Peyer's patch (tissue), 4 donors: ENCODE data around the gene EDN2.

ENCODE experiments used
- POLR2A ChIP-seq, 2 donors: fragments of 450-650 bp; IDR thresholded peaks; one replicate each; pipeline ENCODE4 v1.5.1; 2017; ENCODE audit warnings: antibody characterized with exemption in 2 of 2, mild to moderate bottlenecking in 2 of 2, moderate library complexity in 2 of 2
- TF ChIP-seq, protein P1 (sequence below), 6 experiments: fragments of 450-650 bp in 4 of 6; fragments of 200-600 bp in 2 of 6; sonication (generic) in 1 of 6; IDR thresholded peaks; one replicate each; pipeline ENCODE4 v1.5.1; 2017 to 2019; ENCODE audit warnings: antibody characterized with exemption in 6 of 6, mild to moderate bottlenecking in 3 of 6, moderate library complexity in 1 of 6

DNA sequence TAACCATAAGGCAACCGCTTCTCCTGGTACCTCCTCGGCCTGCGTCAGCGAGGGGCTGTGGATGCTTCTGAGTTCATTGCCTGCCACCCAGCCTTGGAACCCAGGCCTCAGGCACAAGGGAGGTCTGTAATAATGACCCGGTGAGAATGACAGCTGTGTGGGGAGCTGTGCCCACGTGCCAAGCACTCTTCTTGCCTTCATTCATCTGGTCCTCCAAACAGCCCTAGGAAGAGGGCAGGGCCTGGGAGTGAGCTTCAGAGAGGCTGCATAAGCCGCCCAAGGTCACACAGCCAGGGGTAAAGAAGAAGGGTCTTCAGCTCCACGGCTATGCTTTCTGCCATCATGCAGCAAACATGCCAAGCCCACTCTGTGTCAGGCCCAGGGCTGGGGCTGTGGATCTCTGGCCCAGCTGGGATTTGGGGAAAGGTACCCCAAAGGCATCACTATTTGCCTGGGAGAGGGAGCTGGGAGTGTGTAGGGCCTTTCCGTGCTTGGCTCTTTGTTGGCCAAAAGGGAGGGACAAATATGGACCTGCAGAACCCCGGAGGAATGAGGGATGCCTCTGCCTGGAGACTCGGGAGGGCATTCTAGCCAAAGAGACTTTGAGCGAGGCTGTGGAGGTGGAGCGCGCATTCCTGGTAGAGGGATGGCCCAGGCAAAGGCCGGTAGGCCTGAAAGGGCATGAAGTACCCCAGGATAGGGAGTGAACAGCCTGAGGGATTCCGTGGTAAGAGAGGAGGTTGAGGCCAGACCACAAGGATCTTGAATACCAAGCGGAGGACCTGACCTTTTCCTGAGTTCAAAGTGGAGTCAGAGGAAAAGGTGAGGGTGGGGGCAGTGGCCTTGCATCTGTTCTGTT is 10.1 kb upstream of the EDN2 start:
- TF ChIP-seq, protein P1, sequence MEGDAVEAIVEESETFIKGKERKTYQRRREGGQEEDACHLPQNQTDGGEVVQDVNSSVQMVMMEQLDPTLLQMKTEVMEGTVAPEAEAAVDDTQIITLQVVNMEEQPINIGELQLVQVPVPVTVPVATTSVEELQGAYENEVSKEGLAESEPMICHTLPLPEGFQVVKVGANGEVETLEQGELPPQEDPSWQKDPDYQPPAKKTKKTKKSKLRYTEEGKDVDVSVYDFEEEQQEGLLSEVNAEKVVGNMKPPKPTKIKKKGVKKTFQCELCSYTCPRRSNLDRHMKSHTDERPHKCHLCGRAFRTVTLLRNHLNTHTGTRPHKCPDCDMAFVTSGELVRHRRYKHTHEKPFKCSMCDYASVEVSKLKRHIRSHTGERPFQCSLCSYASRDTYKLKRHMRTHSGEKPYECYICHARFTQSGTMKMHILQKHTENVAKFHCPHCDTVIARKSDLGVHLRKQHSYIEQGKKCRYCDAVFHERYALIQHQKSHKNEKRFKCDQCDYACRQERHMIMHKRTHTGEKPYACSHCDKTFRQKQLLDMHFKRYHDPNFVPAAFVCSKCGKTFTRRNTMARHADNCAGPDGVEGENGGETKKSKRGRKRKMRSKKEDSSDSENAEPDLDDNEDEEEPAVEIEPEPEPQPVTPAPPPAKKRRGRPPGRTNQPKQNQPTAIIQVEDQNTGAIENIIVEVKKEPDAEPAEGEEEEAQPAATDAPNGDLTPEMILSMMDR (IDR thresholded peaks at IDR 0.05), result no peak
- TF ChIP-seq POLR2A (IDR thresholded peaks at IDR 0.05), result no peak
